MM.1S (cell line): ENCODE measurements around the gene CTCFL.

ENCODE experiments used
- EZH2 ChIP-seq: fragments of 300-600 bp; sonication (generic); optimal IDR thresholded peaks from 2 replicates; pipeline ENCODE3; 2017; ENCODE audit warnings: low read depth, mild to moderate bottlenecking, antibody characterized with exemption, low read length, mixed read lengths
- TF ChIP-seq, protein P1 (sequence below): fragments of 300-600 bp; sonication (generic); IDR thresholded peaks from 2 replicates; pipeline ENCODE4 v1.5.1; 2016; ENCODE audit warnings: antibody characterized with exemption, low read length, mixed read lengths

DNA sequence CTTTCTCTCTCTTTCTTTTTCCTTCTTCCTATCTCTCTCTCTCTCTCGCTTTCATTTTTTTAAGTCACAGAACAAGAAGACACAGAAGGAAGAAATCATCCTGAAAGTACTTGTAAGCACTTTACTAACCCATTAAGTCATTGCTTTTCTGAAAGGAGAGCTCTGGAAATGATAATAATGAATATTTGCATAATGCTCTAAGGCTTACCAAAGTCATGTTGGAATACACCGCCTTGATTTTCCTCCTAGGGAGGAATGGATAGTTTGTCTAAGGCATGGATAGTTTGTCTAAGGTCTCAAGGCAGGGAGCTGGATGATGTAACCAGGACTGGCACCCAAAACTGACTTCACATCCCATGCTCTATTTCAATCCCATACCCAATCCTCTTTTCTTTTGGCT lies 12.9 kb upstream of the CTCFL start:
- TF ChIP-seq, protein P1, sequence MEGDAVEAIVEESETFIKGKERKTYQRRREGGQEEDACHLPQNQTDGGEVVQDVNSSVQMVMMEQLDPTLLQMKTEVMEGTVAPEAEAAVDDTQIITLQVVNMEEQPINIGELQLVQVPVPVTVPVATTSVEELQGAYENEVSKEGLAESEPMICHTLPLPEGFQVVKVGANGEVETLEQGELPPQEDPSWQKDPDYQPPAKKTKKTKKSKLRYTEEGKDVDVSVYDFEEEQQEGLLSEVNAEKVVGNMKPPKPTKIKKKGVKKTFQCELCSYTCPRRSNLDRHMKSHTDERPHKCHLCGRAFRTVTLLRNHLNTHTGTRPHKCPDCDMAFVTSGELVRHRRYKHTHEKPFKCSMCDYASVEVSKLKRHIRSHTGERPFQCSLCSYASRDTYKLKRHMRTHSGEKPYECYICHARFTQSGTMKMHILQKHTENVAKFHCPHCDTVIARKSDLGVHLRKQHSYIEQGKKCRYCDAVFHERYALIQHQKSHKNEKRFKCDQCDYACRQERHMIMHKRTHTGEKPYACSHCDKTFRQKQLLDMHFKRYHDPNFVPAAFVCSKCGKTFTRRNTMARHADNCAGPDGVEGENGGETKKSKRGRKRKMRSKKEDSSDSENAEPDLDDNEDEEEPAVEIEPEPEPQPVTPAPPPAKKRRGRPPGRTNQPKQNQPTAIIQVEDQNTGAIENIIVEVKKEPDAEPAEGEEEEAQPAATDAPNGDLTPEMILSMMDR: no peak
- TF ChIP-seq EZH2: no peak
